OCI-LY7 (cell line): ENCODE data around the gene SH3RF3. TPM values are rescaled to one million over a fixed set of nuclear protein-coding genes. Genes with fewer than 3 reads are reported as not detected.

ENCODE experiments used
- BruUV-seq: library from RNA; stranded (reverse); fragments of 400-500 nt; replicated peaks from 2 replicates; lab custom pipeline; 2021; lab: Mats Ljungman, UMichigan
- CTCF ChIA-PET: fragments of 300-600 bp; sonication (Branson Sonifier 250); formaldehyde crosslinking; loops from one replicate; lab custom pipeline; 2022; ENCODE audit warnings: antibody characterized with exemption; ENCODE audit not compliant: unreplicated experiment; lab: Charles Lee
- POLR2A ChIA-PET: fragments of 300-600 bp; sonication (Branson Sonifier 250); formaldehyde crosslinking; loops from one replicate; lab custom pipeline; 2022; ENCODE audit warnings: antibody characterized with exemption; lab: Charles Lee
- DNase-seq: peaks from one replicate; pipeline ENCODE4 v3.0.0-alpha.2; 2015; ENCODE audit warnings: low spot score
- H2AFZ ChIP-seq: fragments of 200-600 bp; sonication (generic), shearing (Covaris generic); 2 replicates; pipeline ENCODE4 v1.6.1; 2014; ENCODE audit warnings: mild to moderate bottlenecking, antibody characterized with exemption, low read length, moderate library complexity
- H3K27ac ChIP-seq: fragments of 200-600 bp; sonication (generic); 2 replicates; pipeline ENCODE4 v1.5.1; 2014; ENCODE audit warnings: mixed run types, low read depth, mild to moderate bottlenecking, moderate library complexity, low read length, inconsistent platforms; ENCODE audit not compliant: poor library complexity, severe bottlenecking
- H3K36me3 ChIP-seq: fragments of 200-600 bp; sonication (generic); 2 replicates; pipeline ENCODE4 v1.6.1; 2014; ENCODE audit warnings: mild to moderate bottlenecking, antibody characterized with exemption, low read length, moderate library complexity, mixed read lengths; ENCODE audit not compliant: insufficient read depth
- H3K4me1 ChIP-seq: fragments of 200-600 bp; sonication (generic); 2 replicates; pipeline ENCODE4 v1.5.1; 2014; ENCODE audit warnings: mild to moderate bottlenecking, low read length; ENCODE audit not compliant: insufficient read depth, poor library complexity, severe bottlenecking
- H3K4me2 ChIP-seq: fragments of 200-600 bp; sonication (generic); 2 replicates; pipeline ENCODE4 v1.6.1; 2014; ENCODE audit warnings: mild to moderate bottlenecking, low read length
- H3K4me3 ChIP-seq: fragments of 200-600 bp; sonication (generic); 2 replicates; pipeline ENCODE4 v1.5.1; 2014; ENCODE audit warnings: mild to moderate bottlenecking, low read depth, low read length; ENCODE audit not compliant: poor library complexity, severe bottlenecking
- H3K79me2 ChIP-seq: fragments of 200-600 bp; sonication (generic); 2 replicates; pipeline ENCODE4 v1.6.1; 2016; ENCODE audit warnings: low read depth, mild to moderate bottlenecking, low read length, moderate library complexity, mixed read lengths; ENCODE audit not compliant: insufficient read depth
- H3K9me2 ChIP-seq: fragments of 200-600 bp; sonication (generic); 2 replicates; pipeline ENCODE4 v1.6.1; 2016; ENCODE audit warnings: mild to moderate bottlenecking, low read length, mixed read lengths; ENCODE audit not compliant: insufficient read depth
- H3K9me3 ChIP-seq: fragments of 200-600 bp; sonication (generic); 2 replicates; pipeline ENCODE4 v1.6.1; 2014; ENCODE audit warnings: mild to moderate bottlenecking, mixed run types, low read length, mixed read lengths
- H4K20me1 ChIP-seq: fragments of 200-600 bp; sonication (generic); 2 replicates; pipeline ENCODE4 v1.6.1; 2014; ENCODE audit warnings: mild to moderate bottlenecking, antibody characterized with exemption, low read length, moderate library complexity, mixed read lengths; ENCODE audit not compliant: insufficient read depth
- EZH2phosphoT487 ChIP-seq: fragments of 200-600 bp; sonication (generic); IDR thresholded peaks from 2 replicates; pipeline ENCODE4 v1.6.1; 2018; ENCODE audit warnings: low read depth, borderline replicate concordance, mild to moderate bottlenecking, mixed run types, antibody characterized with exemption, low read length, moderate library complexity, mixed read lengths
- intact Hi-C: fragments of 100-400 bp; cut with micrococcal nuclease; formaldehyde crosslinking; loops from one replicate; pipeline ENCODE4 v1.10.0; 2022; ENCODE audit not compliant: unreplicated experiment
- total RNA-seq, 2 experiments: library from RNA; depleted of rRNA in 1 of 2; stranded (reverse); fragments of >200 nt in 1 of 2; shearing (Covaris generic) in 1 of 2; gene quantifications; 2 replicates each; pipeline ENCODE4 v1.2.3, GENCODE V29; 2014 to 2022
- TF ChIP-seq, protein P1 (sequence below): fragments of 200-600 bp; sonication (generic); conservative IDR thresholded peaks from 2 replicates; pipeline ENCODE4 v1.5.1; 2014; ENCODE audit warnings: mild to moderate bottlenecking, antibody characterized with exemption, low read length, moderate library complexity, mixed read lengths

Gene SH3RF3
- total RNA-seq, 2 experiments from 2014 or later = not detected

DNA sequence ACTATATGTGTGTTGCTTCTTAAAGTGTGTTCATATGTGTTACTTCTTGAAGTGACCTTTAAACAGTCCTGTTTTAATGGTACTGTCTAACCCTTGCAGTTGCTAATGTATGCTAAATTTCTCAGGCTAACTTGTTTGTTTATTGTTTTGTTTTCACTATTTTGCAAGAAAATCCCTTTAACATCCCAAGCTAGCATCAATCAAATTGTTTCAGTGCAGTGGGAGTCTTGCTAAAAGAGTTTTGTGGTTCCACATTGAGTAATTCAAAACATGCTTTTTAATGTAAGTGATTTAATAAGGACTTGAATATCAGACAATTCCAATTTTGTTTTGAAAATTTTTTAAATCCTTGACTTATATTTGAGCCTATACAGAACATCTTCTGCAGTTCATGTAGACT lies 3.6 kb downstream of the SH3RF3 start:
- H3K4me2 ChIP-seq = no peak overlapping the region
- POLR2A ChIA-PET = interaction anchor here (1.5 kb wide), 1 partner anchor 11 kb away, joined by 4 read pairs; no protein-coding TSS in a partner anchor
- BruUV-seq = no TSS peak
- H3K4me3 ChIP-seq = no peak overlapping the region
- H3K27ac ChIP-seq = no peak overlapping the region
- no peaks in the 10 kb centered on the region for H3K79me2 ChIP-seq
- no peak overlapping the region for H2AFZ ChIP-seq
- CTCF ChIA-PET = no interaction called here
- DNase-seq = no peak
- H3K9me2 ChIP-seq = no peaks in the 10 kb centered on the region
- H3K4me1 ChIP-seq = no peaks in the 10 kb centered on the region
- H3K9me3 ChIP-seq = no peaks in the 10 kb centered on the region
- H4K20me1 ChIP-seq = no peaks in the 10 kb centered on the region
- intact Hi-C loops = loop anchor here (10.0 kb wide), 2 partner anchors 82 to 152 kb away; no protein-coding TSS in a partner anchor
- H3K36me3 ChIP-seq = no peaks in the 10 kb centered on the region
- TF ChIP-seq EZH2phosphoT487 = no peak
- TF ChIP-seq, protein P1, sequence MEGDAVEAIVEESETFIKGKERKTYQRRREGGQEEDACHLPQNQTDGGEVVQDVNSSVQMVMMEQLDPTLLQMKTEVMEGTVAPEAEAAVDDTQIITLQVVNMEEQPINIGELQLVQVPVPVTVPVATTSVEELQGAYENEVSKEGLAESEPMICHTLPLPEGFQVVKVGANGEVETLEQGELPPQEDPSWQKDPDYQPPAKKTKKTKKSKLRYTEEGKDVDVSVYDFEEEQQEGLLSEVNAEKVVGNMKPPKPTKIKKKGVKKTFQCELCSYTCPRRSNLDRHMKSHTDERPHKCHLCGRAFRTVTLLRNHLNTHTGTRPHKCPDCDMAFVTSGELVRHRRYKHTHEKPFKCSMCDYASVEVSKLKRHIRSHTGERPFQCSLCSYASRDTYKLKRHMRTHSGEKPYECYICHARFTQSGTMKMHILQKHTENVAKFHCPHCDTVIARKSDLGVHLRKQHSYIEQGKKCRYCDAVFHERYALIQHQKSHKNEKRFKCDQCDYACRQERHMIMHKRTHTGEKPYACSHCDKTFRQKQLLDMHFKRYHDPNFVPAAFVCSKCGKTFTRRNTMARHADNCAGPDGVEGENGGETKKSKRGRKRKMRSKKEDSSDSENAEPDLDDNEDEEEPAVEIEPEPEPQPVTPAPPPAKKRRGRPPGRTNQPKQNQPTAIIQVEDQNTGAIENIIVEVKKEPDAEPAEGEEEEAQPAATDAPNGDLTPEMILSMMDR = no peak

- H4K20me1 ChIP-seq = no peaks in the 10 kb centered on the region
- no peaks in the 10 kb centered on the region for H3K79me2 ChIP-seq
- POLR2A ChIA-PET = interaction anchor here (0.6 kb wide), 1 partner anchor 108 kb away, joined by 3 read pairs; no protein-coding TSS in a partner anchor
- CTCF ChIA-PET = no interaction called here
- no peaks in the 10 kb centered on the region for H3K4me1 ChIP-seq
- no peaks in the 10 kb centered on the region for H3K36me3 ChIP-seq
- H3K9me3 ChIP-seq = no peaks in the 10 kb centered on the region
- no peaks in the 10 kb centered on the region for H3K9me2 ChIP-seq
- no peak overlapping the region for H3K4me3 ChIP-seq
- intact Hi-C loops = loop anchor here (10.0 kb wide), 2 partner anchors 81 to 151 kb away; no protein-coding TSS in a partner anchor
- no peak overlapping the region for H3K4me2 ChIP-seq
- no peak for DNase-seq
- no peak overlapping the region for H3K27ac ChIP-seq
- TF ChIP-seq EZH2phosphoT487 = no peak
- TF ChIP-seq, protein P1 = no peak
- BruUV-seq = no TSS peak
- no peak overlapping the region for H2AFZ ChIP-seq
Observed at GRCh38 chr2:109133746-109134145, 4.7 kb downstream of the SH3RF3 start.

GRCh38 chr2:109134741-109135358 lies 5.8 kb downstream of the SH3RF3 start:
- Histone ChIP-seq H3K4me2 (no peak overlapping the region), H3K36me3 (no peaks in the 10 kb centered on the region), H3K4me1 (no peaks in the 10 kb centered on the region), H3K9me3 (no peaks in the 10 kb centered on the region), H3K9me2 (no peaks in the 10 kb centered on the region), H3K27ac (no peak overlapping the region), H3K79me2 (no peaks in the 10 kb centered on the region), H3K4me3 (no peak overlapping the region), H4K20me1 (no peaks in the 10 kb centered on the region), H2AFZ (no peak overlapping the region)
- DNase-seq = no peak
- TF ChIP-seq EZH2phosphoT487 = no peak
- TF ChIP-seq, protein P1 = no peak
- intact Hi-C loops = loop anchor here (10.0 kb wide), 2 partner anchors 80 to 150 kb away; no protein-coding TSS in a partner anchor
- ChIA-PET CTCF (no interaction called here), POLR2A (no interaction called here)
- BruUV-seq = no TSS peak
